ENCODE data around the gene PTPN9. TPM values are rescaled to one million over a fixed set of nuclear protein-coding genes. Genes with fewer than 3 reads are reported as not detected.

Gene PTPN9
- total RNA-seq, 1 donor from 2014 or later, result 17.8 TPM

DNA sequence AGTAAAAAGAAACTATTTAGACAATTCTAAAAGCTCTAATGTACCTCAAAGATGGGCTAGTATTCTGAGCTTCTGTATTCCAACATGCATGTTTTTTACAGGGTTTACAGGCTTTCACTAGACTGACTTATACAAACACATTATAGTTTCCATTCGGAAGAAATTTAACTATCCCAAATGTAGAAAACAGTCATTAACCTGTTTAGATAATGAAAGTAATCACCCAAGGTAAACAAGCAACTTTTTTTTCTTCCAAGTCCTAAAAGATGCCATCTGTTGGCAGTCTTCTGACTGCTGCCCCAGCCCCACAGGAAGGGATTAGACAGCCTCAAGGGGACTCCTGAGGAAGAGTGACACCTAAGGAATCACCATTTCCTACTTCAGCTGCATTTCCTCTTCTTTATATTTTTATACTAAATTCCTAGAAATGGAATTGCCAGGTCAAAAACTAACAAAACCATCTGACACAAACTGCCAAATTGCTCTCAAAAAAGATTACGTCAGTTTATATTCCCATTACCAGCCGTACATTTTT, 153.1 kb downstream of the PTPN9 start:
- DNase-seq (ENCODE audit: low spot score), result no peak

DNA sequence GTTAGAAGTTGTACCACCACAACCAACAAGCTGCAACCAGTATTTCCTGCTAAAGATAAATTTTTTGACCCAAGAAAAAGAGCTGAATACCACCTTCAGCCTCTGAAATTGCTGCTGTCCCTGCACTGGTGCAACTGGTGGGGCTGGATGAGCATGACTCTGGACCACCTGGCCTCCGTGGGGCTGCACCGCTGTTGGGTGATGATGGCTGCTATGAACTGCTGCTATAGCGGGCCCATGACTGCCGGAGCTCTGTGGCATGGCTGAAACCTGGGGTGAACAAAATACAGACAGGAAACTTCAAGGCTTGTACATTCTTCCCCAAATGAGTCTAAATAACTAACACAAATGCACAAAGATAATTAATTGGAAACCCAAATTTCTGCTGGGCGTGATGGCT, 156.6 kb downstream of the PTPN9 start:
- DNase-seq (ENCODE audit: low spot score), result no peak

DNA sequence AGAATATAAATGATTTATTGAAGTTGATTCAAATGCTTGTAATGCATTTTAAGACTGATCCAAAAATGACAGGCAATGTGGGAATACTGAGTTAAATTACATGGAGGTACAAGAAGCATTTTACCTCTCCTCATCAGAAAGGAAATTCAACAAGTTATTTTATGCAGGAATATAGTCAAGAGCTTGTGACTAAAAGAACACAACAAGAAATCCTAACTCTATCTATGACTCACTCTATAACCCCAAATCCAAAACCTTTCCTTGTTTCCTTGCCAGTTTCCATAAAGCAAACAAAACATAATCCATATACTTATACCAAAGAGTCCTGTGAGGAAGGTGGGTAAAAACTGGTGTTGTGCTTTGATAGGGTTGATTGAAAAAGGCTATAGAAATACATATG, 158.4 kb downstream of the PTPN9 start:
- DNase-seq (ENCODE audit: low spot score), result no peak

DNA sequence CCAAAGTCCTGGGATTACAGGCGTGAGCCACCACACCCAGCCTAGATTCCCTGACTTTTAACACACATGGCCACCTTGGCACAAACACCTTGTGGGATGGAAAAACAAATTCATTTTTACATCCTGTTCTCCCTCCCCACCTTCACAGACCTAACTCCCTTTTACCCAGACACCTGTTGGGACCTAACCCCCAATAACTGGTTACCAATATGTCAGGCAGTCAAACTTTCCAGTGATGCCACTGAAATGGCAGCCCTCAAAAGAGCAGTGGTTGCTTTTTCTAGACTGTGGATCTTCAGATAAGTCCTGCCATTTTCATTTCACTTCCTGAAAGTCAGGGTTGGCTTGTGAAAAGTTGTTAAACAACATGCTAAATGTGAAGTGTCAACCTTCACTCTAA, 162.5 kb downstream of the PTPN9 start:
- no peak for DNase-seq (ENCODE audit: low spot score)

Other genes starting within 250 kb of the PTPN9 start
- 35.9 TPM for gene COMMD4, start 243.3 kb downstream of the PTPN9 start, total RNA-seq (ENCODE audit: insufficient read depth, low replicate concordance)
- gene NEIL1, start 232.3 kb downstream of the PTPN9 start, total RNA-seq (ENCODE audit: insufficient read depth, low replicate concordance), result 9.4 TPM
- 125 TPM for gene MAN2C1, start 210.7 kb downstream of the PTPN9 start, total RNA-seq (ENCODE audit: insufficient read depth, low replicate concordance)
- 36.1 TPM for gene SIN3A, start 127.6 kb downstream of the PTPN9 start, total RNA-seq (ENCODE audit: insufficient read depth, low replicate concordance)
- gene SNUPN, start 46.4 kb upstream of the PTPN9 start, total RNA-seq (ENCODE audit: insufficient read depth, low replicate concordance), result 13.7 TPM
- 27.7 TPM for gene IMP3, start 60.9 kb upstream of the PTPN9 start, total RNA-seq (ENCODE audit: insufficient read depth, low replicate concordance)
- gene SNX33, start 68.6 kb upstream of the PTPN9 start, total RNA-seq (ENCODE audit: insufficient read depth, low replicate concordance), result 11.8 TPM
- 84.0 TPM for gene CSPG4, start 133.5 kb upstream of the PTPN9 start, total RNA-seq (ENCODE audit: insufficient read depth, low replicate concordance)